HL-60 (cell line): ENCODE results near the gene LGI2.

ENCODE experiments used
- GABPA ChIP-seq: IDR thresholded peaks from 2 replicates; pipeline ENCODE4 v1.6.1; 2012; ENCODE audit warnings: low read depth
- POLR2AphosphoS5 ChIP-seq: IDR thresholded peaks from 2 replicates; pipeline ENCODE4 v1.6.1; 2012; ENCODE audit warnings: low read depth
- TF ChIP-seq, protein P1 (sequence below): IDR thresholded peaks from one replicate; pipeline ENCODE4 v1.5.1; 2011; ENCODE audit warnings: low read length, control low read depth, inconsistent platforms; ENCODE audit not compliant: insufficient read depth
- TF ChIP-seq, protein P2 (sequence below): IDR thresholded peaks from 2 replicates; pipeline ENCODE4 v1.6.1; 2012; ENCODE audit warnings: low read depth; ENCODE audit not compliant: insufficient replicate concordance

GRCh38 chr4:24963277-24963676 is 67.5 kb downstream of the LGI2 start:
- no peak for TF ChIP-seq GABPA
- TF ChIP-seq POLR2AphosphoS5: no peak
- TF ChIP-seq, protein P1, sequence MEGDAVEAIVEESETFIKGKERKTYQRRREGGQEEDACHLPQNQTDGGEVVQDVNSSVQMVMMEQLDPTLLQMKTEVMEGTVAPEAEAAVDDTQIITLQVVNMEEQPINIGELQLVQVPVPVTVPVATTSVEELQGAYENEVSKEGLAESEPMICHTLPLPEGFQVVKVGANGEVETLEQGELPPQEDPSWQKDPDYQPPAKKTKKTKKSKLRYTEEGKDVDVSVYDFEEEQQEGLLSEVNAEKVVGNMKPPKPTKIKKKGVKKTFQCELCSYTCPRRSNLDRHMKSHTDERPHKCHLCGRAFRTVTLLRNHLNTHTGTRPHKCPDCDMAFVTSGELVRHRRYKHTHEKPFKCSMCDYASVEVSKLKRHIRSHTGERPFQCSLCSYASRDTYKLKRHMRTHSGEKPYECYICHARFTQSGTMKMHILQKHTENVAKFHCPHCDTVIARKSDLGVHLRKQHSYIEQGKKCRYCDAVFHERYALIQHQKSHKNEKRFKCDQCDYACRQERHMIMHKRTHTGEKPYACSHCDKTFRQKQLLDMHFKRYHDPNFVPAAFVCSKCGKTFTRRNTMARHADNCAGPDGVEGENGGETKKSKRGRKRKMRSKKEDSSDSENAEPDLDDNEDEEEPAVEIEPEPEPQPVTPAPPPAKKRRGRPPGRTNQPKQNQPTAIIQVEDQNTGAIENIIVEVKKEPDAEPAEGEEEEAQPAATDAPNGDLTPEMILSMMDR: no peak
- TF ChIP-seq, protein P2, sequence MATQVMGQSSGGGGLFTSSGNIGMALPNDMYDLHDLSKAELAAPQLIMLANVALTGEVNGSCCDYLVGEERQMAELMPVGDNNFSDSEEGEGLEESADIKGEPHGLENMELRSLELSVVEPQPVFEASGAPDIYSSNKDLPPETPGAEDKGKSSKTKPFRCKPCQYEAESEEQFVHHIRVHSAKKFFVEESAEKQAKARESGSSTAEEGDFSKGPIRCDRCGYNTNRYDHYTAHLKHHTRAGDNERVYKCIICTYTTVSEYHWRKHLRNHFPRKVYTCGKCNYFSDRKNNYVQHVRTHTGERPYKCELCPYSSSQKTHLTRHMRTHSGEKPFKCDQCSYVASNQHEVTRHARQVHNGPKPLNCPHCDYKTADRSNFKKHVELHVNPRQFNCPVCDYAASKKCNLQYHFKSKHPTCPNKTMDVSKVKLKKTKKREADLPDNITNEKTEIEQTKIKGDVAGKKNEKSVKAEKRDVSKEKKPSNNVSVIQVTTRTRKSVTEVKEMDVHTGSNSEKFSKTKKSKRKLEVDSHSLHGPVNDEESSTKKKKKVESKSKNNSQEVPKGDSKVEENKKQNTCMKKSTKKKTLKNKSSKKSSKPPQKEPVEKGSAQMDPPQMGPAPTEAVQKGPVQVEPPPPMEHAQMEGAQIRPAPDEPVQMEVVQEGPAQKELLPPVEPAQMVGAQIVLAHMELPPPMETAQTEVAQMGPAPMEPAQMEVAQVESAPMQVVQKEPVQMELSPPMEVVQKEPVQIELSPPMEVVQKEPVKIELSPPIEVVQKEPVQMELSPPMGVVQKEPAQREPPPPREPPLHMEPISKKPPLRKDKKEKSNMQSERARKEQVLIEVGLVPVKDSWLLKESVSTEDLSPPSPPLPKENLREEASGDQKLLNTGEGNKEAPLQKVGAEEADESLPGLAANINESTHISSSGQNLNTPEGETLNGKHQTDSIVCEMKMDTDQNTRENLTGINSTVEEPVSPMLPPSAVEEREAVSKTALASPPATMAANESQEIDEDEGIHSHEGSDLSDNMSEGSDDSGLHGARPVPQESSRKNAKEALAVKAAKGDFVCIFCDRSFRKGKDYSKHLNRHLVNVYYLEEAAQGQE: no peak
